22Rv1 (cell line): Measurements from ENCODE around the gene AMIGO1.

Experiments used
- H3K27ac ChIP-seq: fragments of 450-650 bp; 2 replicates; pipeline ENCODE4 v1.5.1; 2017
- ZFX ChIP-seq: fragments of 450-650 bp; IDR thresholded peaks from 2 replicates; pipeline ENCODE4 v1.6.1; 2017; ENCODE audit warnings: antibody characterized with exemption, borderline replicate concordance
- TF ChIP-seq, protein P1 (sequence below): fragments of 450-650 bp; IDR thresholded peaks from 2 replicates; pipeline ENCODE4 v1.5.1; 2017; ENCODE audit warnings: mild to moderate bottlenecking

AMIGO1 gene

DNA sequence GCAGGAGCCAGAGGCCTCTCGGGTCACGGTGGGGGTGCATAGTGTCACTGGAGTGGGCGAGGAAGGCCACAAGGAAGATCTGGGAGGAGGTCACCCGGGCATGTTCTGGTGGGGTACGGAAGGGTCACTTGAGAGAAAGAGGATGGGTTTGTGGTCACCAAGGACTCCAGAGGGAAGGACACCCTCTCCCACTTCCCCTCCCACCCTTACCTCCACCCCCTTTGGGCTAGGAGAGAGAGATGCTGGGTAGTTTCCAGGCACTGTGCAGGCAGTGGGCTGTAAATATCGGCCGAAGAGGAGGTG lies 703 bp downstream of the AMIGO1 start:
- no peak overlapping the region for H3K27ac ChIP-seq
- TF ChIP-seq, protein P1, sequence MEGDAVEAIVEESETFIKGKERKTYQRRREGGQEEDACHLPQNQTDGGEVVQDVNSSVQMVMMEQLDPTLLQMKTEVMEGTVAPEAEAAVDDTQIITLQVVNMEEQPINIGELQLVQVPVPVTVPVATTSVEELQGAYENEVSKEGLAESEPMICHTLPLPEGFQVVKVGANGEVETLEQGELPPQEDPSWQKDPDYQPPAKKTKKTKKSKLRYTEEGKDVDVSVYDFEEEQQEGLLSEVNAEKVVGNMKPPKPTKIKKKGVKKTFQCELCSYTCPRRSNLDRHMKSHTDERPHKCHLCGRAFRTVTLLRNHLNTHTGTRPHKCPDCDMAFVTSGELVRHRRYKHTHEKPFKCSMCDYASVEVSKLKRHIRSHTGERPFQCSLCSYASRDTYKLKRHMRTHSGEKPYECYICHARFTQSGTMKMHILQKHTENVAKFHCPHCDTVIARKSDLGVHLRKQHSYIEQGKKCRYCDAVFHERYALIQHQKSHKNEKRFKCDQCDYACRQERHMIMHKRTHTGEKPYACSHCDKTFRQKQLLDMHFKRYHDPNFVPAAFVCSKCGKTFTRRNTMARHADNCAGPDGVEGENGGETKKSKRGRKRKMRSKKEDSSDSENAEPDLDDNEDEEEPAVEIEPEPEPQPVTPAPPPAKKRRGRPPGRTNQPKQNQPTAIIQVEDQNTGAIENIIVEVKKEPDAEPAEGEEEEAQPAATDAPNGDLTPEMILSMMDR = no peak
- TF ChIP-seq ZFX = no peak

DNA sequence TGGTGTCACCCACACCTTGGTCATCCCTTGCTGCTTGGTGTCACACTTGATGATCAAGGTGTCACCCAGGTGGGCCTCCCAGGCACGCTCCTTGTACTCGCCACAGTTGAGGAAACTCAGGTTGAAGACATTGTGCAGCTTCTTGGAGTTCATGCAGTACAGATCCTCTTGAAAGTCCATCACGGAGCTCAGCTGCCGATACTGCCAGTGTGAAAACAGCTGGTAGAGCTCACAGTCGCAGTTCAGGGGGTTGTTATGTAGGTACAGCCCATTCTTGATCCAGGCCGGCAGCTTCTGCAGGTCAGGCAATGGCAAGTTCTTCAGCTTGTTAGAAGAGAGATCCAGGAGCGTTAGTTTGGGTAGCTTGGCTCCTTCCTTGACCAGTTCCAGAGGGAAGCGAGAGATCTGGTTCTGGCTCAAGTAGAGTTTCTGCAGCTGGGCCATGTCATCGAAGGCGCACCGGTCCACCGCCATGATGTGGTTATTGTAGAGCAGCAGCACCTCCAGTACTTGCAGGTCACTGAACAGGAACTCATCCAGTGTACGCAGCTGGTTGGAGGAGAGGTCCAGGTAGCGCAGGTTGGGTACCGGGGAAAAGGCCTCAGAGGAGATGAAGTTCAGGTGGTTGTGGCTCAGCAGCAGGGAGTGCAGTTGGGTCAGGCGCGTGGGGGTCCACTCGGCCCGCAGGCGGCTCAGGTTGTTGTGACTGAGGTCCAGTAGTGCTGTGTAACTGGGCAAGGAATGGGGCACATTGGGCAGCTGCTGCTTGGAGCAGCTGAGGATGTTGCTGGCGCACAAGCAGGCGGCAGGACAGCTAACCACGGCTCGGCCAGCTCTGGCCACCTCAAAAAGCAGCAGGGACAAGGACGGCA lies 1.3 kb downstream of the AMIGO1 start:
- TF ChIP-seq, protein P1 = no peak
- TF ChIP-seq ZFX = no peak
- no peak overlapping the region for H3K27ac ChIP-seq

DNA sequence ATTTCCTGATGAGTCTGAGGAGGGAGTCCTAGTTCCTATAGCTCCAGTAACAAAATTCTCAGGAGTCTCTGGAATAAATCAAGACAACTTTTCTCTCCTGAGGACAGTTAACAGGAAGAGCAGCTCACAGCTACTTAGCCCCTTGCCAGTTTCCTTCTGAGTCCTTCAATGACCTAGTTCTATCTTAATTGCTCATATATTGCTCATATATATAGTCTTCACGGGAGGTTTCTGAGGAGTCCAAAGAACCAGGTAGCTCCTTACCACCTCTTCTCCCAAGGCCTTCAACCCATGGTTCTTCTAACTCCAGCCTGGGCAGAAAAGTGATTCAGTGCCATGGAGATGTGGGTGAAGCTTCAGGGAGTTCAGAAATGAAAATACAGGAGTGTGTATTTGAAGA lies 4.6 kb downstream of the AMIGO1 start:
- no peak overlapping the region for H3K27ac ChIP-seq
- TF ChIP-seq ZFX = no peak
- TF ChIP-seq, protein P1 = no peak

DNA sequence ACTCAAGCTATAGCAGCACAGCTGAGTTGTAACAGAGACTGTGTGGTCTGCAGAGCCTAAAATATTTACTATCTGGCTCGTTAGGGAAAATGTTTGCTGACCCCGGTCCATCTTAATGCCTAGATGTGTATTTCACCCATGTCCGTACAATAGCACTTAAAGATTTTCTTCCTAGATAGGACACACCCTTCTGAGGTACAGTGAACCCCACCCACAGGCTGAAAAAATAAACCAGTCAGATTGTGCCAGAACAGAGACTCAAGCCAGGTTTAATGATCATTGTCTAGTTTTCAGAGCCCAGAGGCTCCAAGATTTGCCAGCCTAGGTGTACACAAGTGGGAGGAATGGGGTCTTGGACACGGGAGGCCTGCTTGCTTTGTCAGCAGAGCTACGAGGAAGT lies 5.6 kb downstream of the AMIGO1 start:
- no peak overlapping the region for H3K27ac ChIP-seq
- no peak for TF ChIP-seq ZFX
- TF ChIP-seq, protein P1 = no peak

DNA sequence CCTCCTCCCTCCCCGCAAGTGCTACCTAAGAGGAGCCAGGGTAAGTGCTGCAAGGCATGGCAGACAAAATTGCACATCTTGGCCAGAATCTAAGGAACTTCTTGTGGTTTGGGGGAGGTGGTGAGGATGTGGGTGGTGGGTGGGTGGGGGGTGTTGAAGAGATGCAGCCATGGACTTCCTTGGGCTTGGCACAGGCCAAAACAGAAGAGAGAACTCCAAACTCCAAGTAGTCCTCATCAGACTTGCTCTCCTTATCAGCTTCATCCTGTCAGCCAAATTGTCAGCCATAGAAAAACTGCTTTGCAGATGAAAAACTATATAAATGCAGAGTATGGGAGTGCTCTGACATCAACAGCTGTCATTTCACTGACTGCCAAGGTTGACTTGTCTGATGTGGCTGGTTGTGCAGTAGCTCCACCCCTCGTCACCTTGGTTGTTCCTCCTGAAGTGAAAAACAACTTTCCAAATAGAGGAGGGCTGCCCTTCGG lies 7.1 kb downstream of the AMIGO1 start:
- no peak overlapping the region for H3K27ac ChIP-seq
- TF ChIP-seq ZFX = no peak
- TF ChIP-seq, protein P1 = no peak

DNA sequence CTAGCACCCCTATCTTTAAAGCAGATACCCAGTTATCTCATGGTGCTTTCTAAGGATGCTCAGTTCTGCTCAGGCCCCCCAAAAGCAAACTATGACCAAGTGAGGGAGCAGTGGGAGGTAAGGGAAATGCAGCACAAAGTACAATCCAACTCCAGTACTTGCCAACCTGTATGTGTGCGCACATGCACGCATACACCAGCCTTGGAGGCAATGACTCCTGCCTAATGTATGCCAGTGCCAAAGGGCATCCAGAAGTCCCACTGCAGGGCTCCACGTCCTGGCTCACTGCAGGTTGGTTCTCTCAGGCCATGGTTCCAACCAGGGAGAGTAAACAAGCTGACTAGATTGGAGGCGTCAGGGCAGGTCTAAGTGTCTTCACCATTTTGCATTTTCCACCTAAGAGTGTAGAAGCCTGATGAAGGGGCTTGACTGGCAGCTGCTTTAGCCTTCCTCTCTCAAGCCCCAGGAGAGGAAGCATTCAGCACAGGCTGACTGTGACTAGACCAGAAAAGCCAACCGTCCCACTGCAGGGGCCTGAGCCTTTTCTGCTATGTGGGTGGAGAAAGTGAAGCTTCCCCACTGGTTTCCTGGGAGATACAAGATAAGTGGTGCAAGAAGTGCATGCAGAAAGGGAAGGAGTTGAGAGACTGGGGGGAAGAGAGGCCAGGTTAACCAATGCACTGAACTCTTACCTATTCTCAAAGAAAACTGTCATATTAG lies 7.7 kb downstream of the AMIGO1 start:
- TF ChIP-seq, protein P1 = no peak
- TF ChIP-seq ZFX = no peak
- H3K27ac ChIP-seq = no peak overlapping the region

DNA sequence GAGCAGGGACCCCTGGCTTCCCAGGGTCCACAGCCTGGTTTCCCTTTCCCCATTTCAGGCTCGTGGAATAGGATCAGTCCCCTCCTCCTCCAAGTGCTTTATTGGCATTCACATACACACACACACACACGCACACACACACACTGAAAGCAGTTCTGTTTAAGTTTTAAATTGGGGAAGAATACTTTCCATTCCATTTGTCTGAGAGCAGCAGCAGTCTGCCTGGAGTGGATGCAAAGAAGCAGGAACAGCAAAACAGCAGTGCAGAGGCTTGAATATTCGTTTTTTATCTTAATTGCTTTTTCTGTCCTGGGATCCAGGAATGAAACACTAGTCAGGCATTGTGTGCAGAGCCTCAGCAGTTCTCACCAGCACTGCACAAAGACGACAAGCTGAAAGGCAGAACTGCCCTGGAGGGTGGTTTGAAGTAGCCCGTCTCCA lies 8.6 kb downstream of the AMIGO1 start:
- TF ChIP-seq ZFX = no peak
- TF ChIP-seq, protein P1 = no peak
- no peak overlapping the region for H3K27ac ChIP-seq
